ENCODE data around the gene SSPN. TPM values are rescaled to one million over a fixed set of nuclear protein-coding genes. Genes with fewer than 3 reads are reported as not detected.

SSPN gene
- total RNA-seq, 1 experiment from 2014 or later: 0.17 TPM

- POLR2A ChIA-PET: no interaction called here
- H3K27ac ChIP-seq (ENCODE audit: low read depth, low read length): no peak overlapping the region
- H3K4me1 ChIP-seq (ENCODE audit: control insufficient read depth in 1 of 2, insufficient read depth in 2 of 2, low read length in 2 of 2): no peaks in the 10 kb centered on the region
- H3K9ac ChIP-seq (ENCODE audit: low read length): no peak overlapping the region
- intact Hi-C loops (cut with micrococcal nuclease): no loop called here
- no peaks in the 10 kb centered on the region for H4K20me1 ChIP-seq (ENCODE audit: insufficient read depth)
- no peaks in the 10 kb centered on the region for H3K9me2 ChIP-seq (ENCODE audit: insufficient read depth)
- no peaks in the 10 kb centered on the region for H3K9me3 ChIP-seq (ENCODE audit: control insufficient read depth in 1 of 2, insufficient read depth in 1 of 2, low read depth in 1 of 2, low read length in 2 of 2)
- ATAC-seq (no peak), DNase-seq (ENCODE audit: low read depth, low spot score) (no peak)
- no peak for TF ChIP-seq ZNF274 (IDR thresholded peaks at IDR 0.05; ENCODE audit: low read depth, low read length)
- no peak overlapping the region for H3K4me3 ChIP-seq (replicated peaks in 1 of 2; ENCODE audit: low read depth in 1 of 2, low read length in 2 of 2)
- H3K79me2 ChIP-seq (ENCODE audit: insufficient read depth, low read length): no peaks in the 10 kb centered on the region
- no peak overlapping the region for H2AFZ ChIP-seq (ENCODE audit: low read depth, low read length, poor library complexity, severe bottlenecking)
- RAD21 ChIA-PET (ENCODE audit: low non-redundant PET in 1 of 2, low total read pairs in 2 of 2, uncharacterized antibody in 2 of 2, unreplicated experiment in 2 of 2): no interaction called here
- no peaks in the 10 kb centered on the region; a peak in 1 of 4 replicates for H3K36me3 ChIP-seq (ENCODE audit: control insufficient read depth in 1 of 2, insufficient read depth in 2 of 2, low read length in 2 of 2)
- H3K27me3 ChIP-seq (ENCODE audit: insufficient read depth, low read length): no peaks in the 10 kb centered on the region
- BruUV-seq (replicated peaks): no TSS peak
- no peak overlapping the region for H3K4me2 ChIP-seq (ENCODE audit: low read length)
- CTCF ChIA-PET: no interaction called here
Observed at GRCh38 chr12:26212396-26212795, 17.0 kb downstream of the SSPN start.

- no peak for TF ChIP-seq ZNF274 (IDR thresholded peaks at IDR 0.05; ENCODE audit: low read depth, low read length)
- TF ChIP-seq ELF1 (IDR thresholded peaks at IDR 0.05; ENCODE audit: borderline replicate concordance, low read depth): no peak
- TF ChIP-seq CEBPB (IDR thresholded peaks at IDR 0.05; ENCODE audit: low read depth): no peak
- no peak for TF ChIP-seq REST (IDR thresholded peaks at IDR 0.05; ENCODE audit: low read depth)
- no peak for TF ChIP-seq TCF7L2 (IDR thresholded peaks at IDR 0.05; ENCODE audit: borderline replicate concordance, extremely low read depth, insufficient read depth, insufficient read length)
- no peak for TF ChIP-seq FOSL1 (IDR thresholded peaks at IDR 0.05; ENCODE audit: low read depth)
- no peak for TF ChIP-seq ZBTB33 (IDR thresholded peaks at IDR 0.05; ENCODE audit: extremely low read depth, insufficient replicate concordance, low read length)
- TF ChIP-seq EZH2 (IDR thresholded peaks at IDR 0.05): no peak
- TF ChIP-seq POLR2AphosphoS5 (IDR thresholded peaks at IDR 0.05; ENCODE audit: low read depth, low read length): no peak
- no peak for TF ChIP-seq SIN3A (IDR thresholded peaks at IDR 0.05; ENCODE audit: low read depth)
- no peak for TF ChIP-seq SRF (IDR thresholded peaks at IDR 0.05; ENCODE audit: low read depth)
- TF ChIP-seq SP1 (IDR thresholded peaks at IDR 0.05; ENCODE audit: low read depth): no peak
- no peak for TF ChIP-seq JUND (IDR thresholded peaks at IDR 0.05)
- no peak for TF ChIP-seq CBX3 (IDR thresholded peaks at IDR 0.05; ENCODE audit: low read depth)
- TF ChIP-seq ZFX (IDR thresholded peaks at IDR 0.05): no peak
- no peak for TF ChIP-seq EZH2phosphoT487 (IDR thresholded peaks at IDR 0.05; ENCODE audit: borderline replicate concordance)
- Histone ChIP-seq H3K36me3 (ENCODE audit: control insufficient read depth in 1 of 2, insufficient read depth in 2 of 2, low read length in 2 of 2) (no peaks in the 10 kb centered on the region; a peak in 1 of 4 replicates), H3K27ac (ENCODE audit: low read depth, low read length) (no peak overlapping the region), H3K9ac (ENCODE audit: low read length) (no peak overlapping the region), H3K27me3 (ENCODE audit: insufficient read depth, low read length) (no peaks in the 10 kb centered on the region), H4K20me1 (ENCODE audit: insufficient read depth) (no peaks in the 10 kb centered on the region), H3K4me1 (ENCODE audit: control insufficient read depth in 1 of 2, insufficient read depth in 2 of 2, low read length in 2 of 2) (no peaks in the 10 kb centered on the region), H2AFZ (ENCODE audit: low read depth, low read length, poor library complexity, severe bottlenecking) (no peak overlapping the region), H3K9me2 (ENCODE audit: insufficient read depth) (no peaks in the 10 kb centered on the region), H3K9me3 (ENCODE audit: control insufficient read depth in 1 of 2, insufficient read depth in 1 of 2, low read depth in 1 of 2, low read length in 2 of 2) (no peaks in the 10 kb centered on the region), H3K79me2 (ENCODE audit: insufficient read depth, low read length) (no peaks in the 10 kb centered on the region), H3K4me3 (replicated peaks in 1 of 2; ENCODE audit: low read depth in 1 of 2, low read length in 2 of 2) (no peak overlapping the region), H3K4me2 (ENCODE audit: low read length) (no peak overlapping the region)
- ATAC-seq (no peak), DNase-seq (ENCODE audit: low read depth, low spot score) (no peak)
- BruUV-seq (replicated peaks): no TSS peak
- CTCF ChIA-PET: no interaction called here
- POLR2A ChIA-PET: no interaction called here
- intact Hi-C loops (cut with micrococcal nuclease): no loop called here
- RAD21 ChIA-PET (ENCODE audit: low non-redundant PET in 1 of 2, low total read pairs in 2 of 2, uncharacterized antibody in 2 of 2, unreplicated experiment in 2 of 2): no interaction called here
Observed at GRCh38 chr12:26212988-26213387, 17.6 kb downstream of the SSPN start.

Data from HCT116 (cell line).